ENCODE data around the gene METTL27.

DNA sequence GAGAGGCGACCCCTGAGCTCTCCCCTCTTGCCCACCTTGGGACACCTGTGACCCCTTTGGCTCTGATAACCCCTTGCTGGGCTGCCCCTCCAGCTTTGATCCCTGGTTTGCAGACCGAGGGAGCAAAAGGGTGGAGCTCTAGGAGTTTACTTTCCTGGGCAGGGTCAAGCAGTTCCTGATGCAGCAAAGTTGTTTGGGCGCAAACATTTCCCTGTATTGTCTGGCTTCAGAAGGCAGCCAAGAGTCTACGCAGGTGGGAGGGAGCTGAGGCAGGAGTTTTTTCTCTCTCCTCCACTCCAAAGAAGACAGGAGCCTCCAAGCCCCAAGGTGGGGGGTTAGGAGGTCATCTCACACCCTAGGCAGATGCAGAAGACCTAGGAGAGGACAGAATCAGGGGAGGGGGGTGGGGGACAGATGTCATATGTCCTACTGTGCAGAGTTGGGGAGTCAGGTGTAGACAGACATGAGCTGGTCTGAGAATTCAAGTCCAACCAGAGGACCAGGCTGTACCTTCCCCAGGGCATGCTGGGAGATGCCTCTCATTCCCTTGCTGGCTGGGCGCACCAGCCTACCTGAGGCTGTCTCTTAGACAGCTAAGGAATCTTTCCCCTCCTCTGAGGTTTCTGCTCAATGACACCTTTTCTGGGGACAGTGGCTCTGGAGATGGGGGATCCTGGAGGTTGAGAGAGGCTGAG, 39.2 kb upstream of the METTL27 start:
- TF ChIP-seq POLR2AphosphoS5 (IDR thresholded peaks at IDR 0.05; ENCODE audit: low read depth, low read length) (no peak), POLR2A (IDR thresholded peaks at IDR 0.05; ENCODE audit: low read depth, low read length) (no peak)

Measured in GM12892 (cell line).